PFSK-1 (cell line): ENCODE measurements around the gene ACADS.

Source experiments
- FOXP2 ChIP-seq: optimal IDR thresholded peaks from 2 replicates; pipeline ENCODE3; 2011; ENCODE audit warnings: borderline replicate concordance, control low read depth, inconsistent platforms; ENCODE audit not compliant: insufficient read depth; ENCODE audit errors: extremely low read length, extremely low read depth
- POLR2AphosphoS5 ChIP-seq: IDR thresholded peaks from 2 replicates; pipeline ENCODE4 v1.6.1; 2012; ENCODE audit warnings: low read depth, mild to moderate bottlenecking, control low read depth, low read length, moderate library complexity
- REST ChIP-seq, 2 experiments: IDR thresholded peaks; 2 replicates each; pipeline versions ENCODE4 v1.6.1 to v1.8.0; 2011 to 2012; ENCODE audit warnings: low read depth in 2 of 2, low read length in 2 of 2, control low read depth in 1 of 2, inconsistent platforms in 1 of 2, mild to moderate bottlenecking in 1 of 2, moderate library complexity in 1 of 2; ENCODE audit not compliant: insufficient read depth in 1 of 2
- SIN3A ChIP-seq: IDR thresholded peaks from 2 replicates; pipeline ENCODE4 v1.6.1; 2012; ENCODE audit warnings: mild to moderate bottlenecking, low read length, moderate library complexity, borderline replicate concordance; ENCODE audit not compliant: insufficient read depth
- TAF1 ChIP-seq: IDR thresholded peaks from 2 replicates; pipeline ENCODE4 v1.6.1; 2012; ENCODE audit warnings: low read length, control low read depth, borderline replicate concordance; ENCODE audit not compliant: insufficient read depth

Gene ACADS

GRCh38 chr12:120684523-120684932 is 41.1 kb upstream of the ACADS start:
- TF ChIP-seq POLR2AphosphoS5 (no peak), TAF1 (no peak), REST (IDR thresholded peaks at IDR 0.05; ENCODE audit: insufficient read depth in 1 of 2, low read depth in 2 of 2, low read length in 2 of 2) (no peak), FOXP2 (no peak), SIN3A (no peak)

GRCh38 chr12:120685522-120685921 is 40.1 kb upstream of the ACADS start:
- TF ChIP-seq TAF1 (no peak), SIN3A (no peak), REST (IDR thresholded peaks at IDR 0.05; ENCODE audit: insufficient read depth in 1 of 2, low read depth in 2 of 2, low read length in 2 of 2) (no peak), FOXP2 (no peak), POLR2AphosphoS5 (no peak)

- TF ChIP-seq FOXP2 (peak; percentile 43), REST (IDR thresholded peaks at IDR 0.05; ENCODE audit: insufficient read depth in 1 of 2, low read depth in 2 of 2, low read length in 2 of 2) (no peak), TAF1 (no peak), POLR2AphosphoS5 (no peak), SIN3A (no peak)
These were observed 39.4 kb upstream of the ACADS start for GRCh38 chr12:120686151-120686689.

- TF ChIP-seq TAF1 (peak; percentile 73; the same call in 1 of the 2 replicates), SIN3A (peak; percentile 74; the same call in 1 of the 2 replicates), REST (IDR thresholded peaks at IDR 0.05; ENCODE audit: insufficient read depth in 1 of 2, low read depth in 2 of 2, low read length in 2 of 2) (peak in 1 of 2 experiments; percentile 13; a peak in 1 of 4 replicates), POLR2AphosphoS5 (no peak; the same call in 1 of the 2 replicates), FOXP2 (peak; percentile 87)
These were observed 38.7 kb upstream of the ACADS start, which contains the start of gene MLEC for GRCh38 chr12:120686690-120687577. Gene MLEC, plus strand, starts transcription at chr12:120687149. Its CDS starts 148 bp downstream, at chr12:120687297.
